SK-N-MC (cell line): Measurements from ENCODE around the gene MRPL42.
"Not testable (repeated sequence)": the region's sequence is repeated elsewhere in the genome, so short reads cannot be mapped to it uniquely, and the experiment has no call there.

ENCODE experiments used
- EZH2 ChIP-seq: fragments of 200-600 bp; sonication (generic); IDR thresholded peaks from one replicate; pipeline ENCODE4 v1.6.1; 2017; ENCODE audit warnings: antibody characterized with exemption
- FOXP2 ChIP-seq: optimal IDR thresholded peaks from 2 replicates; pipeline ENCODE3; 2011; ENCODE audit warnings: mild to moderate bottlenecking, moderate library complexity; ENCODE audit not compliant: insufficient read depth; ENCODE audit errors: extremely low read length, control extremely low read depth
- POLR2AphosphoS5 ChIP-seq: IDR thresholded peaks from 2 replicates; pipeline ENCODE4 v1.6.1; 2012; ENCODE audit warnings: mild to moderate bottlenecking, low read depth, low read length, borderline replicate concordance

DNA sequence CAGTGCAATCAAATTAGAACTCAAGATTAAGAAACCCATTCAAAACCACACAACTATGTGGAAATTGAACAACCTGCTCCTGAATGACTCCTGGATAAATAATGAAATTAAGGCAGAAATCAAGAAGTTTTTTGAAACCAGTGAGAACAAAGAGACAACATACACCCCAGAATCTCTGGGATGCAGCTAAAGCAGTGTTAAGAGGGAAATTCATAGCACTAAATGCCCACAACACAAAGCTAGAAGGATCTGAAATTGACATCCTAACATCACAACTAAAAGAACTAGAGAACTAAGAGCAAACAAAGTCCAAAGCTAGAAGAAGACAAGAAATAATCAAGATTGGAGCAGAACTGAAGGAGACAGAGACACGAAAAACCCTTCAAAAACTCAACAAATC, 91.4 kb downstream of the MRPL42 start:
- TF ChIP-seq POLR2AphosphoS5, EZH2, FOXP2: not testable (repeated sequence)
